HG02588 (cell line): ENCODE measurements around the gene ESRRG.
"Not testable (repeated sequence)": the region's sequence is repeated elsewhere in the genome, so short reads cannot be mapped to it uniquely, and the experiment has no call there.

Experiments used
- ATAC-seq: cut with Tn5 transposase; IDR thresholded peaks from one replicate; pipeline ENCODE4 v1.9.1; 2021; ENCODE audit warnings: mild to moderate bottlenecking, moderate library complexity; ENCODE audit not compliant: unreplicated experiment

ESRRG gene

GRCh38 chr1:216576234-216576937 is 146.8 kb downstream of the ESRRG start:
- no peak for ATAC-seq

- no peak for ATAC-seq
Observed at GRCh38 chr1:216566641-216567205, 156.5 kb downstream of the ESRRG start.

DNA sequence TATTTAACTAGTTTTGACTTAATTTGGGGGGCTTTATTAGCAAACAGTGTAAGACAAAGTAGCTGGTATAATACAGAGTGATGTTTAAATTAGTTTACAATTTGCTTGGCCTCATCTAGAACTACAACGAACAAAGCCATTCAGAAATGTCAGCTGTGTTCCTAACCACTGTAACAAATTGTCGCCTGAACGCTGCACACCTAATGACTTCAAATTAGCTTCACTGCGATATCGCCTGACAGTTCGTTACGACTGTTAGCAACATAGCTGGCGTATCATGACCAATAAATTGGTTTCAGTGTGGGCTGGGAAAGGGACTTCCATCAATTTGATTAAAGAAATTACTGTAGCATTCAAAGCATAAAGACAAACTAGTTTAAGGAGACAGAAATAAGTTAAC is 160.1 kb downstream of the ESRRG start:
- no peak for ATAC-seq

GRCh38 chr1:216562383-216562782 is 160.8 kb downstream of the ESRRG start:
- ATAC-seq, result no peak

DNA sequence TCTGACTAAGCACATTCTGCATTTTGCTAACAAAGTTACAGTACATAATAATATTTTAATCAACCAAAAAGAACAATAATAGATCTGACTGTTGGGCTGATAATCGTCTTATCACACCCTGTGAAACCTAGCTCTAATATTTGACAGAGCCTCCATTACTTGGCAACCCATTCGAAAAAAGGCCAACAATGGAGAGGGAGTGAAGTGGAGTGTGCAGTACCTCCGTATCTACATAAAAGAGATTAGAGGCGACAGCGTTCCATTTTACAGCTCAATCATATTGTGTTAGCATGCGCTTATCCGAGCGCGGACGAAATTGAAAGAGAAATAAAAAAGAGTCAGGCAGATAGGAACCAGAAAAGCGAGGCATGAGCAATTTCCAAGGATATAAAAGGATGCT is 162.7 kb downstream of the ESRRG start:
- no peak for ATAC-seq

DNA sequence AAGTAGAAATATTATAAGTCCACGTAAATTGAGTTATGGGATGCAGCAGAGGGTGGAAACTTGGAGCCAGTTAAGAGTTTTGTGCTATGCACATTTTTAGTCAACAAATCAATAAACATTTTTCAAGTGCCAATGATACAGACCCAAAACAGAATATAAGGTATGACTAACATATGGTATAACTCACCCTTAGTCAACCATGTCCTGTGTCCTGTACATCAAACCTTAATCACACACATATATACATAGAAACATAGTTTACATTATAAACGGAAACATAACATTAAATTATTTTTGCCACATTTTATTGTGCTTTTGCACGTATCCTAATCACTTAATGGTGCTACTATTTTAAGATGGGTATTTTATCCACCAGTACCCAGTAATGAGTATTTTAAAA is 163.9 kb downstream of the ESRRG start:
- no peak for ATAC-seq

- no peak for ATAC-seq
Observed at GRCh38 chr1:216555653-216556052, 167.6 kb downstream of the ESRRG start.

GRCh38 chr1:216554934-216555333 is 168.3 kb downstream of the ESRRG start:
- no peak for ATAC-seq

DNA sequence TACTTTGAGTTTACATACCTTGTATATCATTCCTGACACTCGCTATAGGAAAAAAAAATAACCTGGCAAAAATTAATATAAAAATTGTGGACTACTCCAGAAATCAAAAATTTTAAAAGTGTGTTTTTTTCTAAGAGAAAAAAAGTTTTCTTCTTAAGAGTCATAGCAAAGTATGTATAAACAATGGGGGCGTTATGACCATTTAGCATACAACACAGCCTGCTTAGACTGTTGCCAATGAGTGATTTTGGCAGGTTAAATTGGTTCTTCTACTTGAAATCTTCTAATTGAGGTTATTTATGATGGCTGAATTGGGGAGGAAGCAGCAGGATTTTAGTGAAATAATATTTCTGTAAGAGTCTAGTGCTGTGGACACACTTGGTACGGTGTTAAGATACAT is 169.5 kb downstream of the ESRRG start:
- ATAC-seq, result no peak

DNA sequence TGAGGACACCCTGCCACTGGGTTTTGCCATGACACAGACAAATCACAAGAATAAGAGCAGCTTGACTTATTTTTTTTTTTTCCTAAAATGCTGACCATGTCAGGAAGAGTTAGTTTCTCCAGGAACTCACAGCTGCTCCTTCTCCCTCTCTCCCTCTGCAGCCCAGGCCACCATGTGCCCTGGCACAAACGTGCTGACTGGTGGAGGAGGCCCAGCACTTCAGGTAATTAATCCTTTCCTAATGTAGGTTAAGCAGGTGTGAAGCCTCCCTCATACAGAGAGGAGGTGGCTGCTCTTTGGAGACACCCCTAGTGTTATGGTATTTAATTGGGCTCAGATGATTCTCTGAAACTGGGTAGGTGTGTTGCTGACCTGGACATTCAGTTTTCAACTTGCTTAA is 170.2 kb downstream of the ESRRG start:
- ATAC-seq, result no peak

GRCh38 chr1:216549796-216550195 is 173.4 kb downstream of the ESRRG start:
- no peak for ATAC-seq

- ATAC-seq, result no peak
Observed at GRCh38 chr1:216542741-216543140, 180.5 kb downstream of the ESRRG start.

GRCh38 chr1:216542263-216542662 is 181.0 kb downstream of the ESRRG start:
- no peak for ATAC-seq

DNA sequence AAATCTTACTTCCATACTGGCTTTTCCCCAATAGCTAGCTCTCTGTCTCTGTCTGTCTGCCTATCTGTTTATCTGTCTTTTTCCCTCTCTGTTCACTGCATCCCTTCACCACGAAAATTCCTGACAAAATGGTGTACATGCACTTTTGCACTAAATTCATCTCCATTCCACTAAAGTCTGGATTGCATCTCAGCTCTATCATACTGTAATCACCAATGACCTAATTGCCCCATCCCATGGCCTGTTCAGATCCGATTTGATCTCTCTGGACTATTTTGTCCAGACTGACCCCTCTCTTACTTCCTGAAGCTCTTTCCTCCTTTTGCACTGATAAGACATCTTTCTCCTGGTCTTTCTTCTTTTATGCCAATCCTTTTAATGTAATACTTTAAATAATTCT is 187.5 kb downstream of the ESRRG start:
- ATAC-seq, result no peak

DNA sequence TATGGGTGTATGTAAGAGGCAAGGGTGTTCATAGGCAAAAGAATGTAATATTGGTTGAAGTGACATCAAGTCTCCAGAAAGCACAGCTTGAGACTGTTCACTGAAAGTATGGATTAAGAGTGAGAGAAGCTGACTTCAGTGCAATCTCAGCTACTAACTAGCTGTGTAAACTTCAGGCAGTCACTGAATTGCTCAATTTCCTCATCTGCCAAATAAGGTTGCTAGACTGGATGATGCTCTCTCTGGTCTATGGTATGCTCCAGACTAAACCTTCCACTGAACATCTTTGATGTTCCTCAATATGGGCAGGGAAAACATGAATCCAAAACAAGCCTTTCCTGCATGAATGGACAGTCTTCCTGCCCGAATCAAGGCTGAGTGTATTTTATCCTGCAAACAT is 188.2 kb downstream of the ESRRG start:
- no peak for ATAC-seq

DNA sequence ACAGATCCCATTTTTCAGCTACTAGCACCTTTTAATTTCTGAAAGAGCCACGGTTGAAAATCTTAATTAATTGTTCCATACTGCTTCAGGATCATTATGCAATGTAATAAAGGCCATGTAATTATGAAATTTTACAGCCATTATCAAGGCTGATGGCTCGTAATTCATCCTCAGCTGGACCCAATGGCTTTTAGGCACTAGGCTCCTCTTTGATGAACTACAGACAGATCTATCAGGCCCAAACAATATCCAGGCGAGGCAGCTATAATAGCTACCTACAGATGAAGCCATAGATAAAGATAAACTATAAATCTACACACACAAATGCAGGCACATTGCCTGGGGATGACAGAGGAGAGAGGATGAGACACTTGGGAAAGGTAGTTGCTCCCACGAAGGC is 189.5 kb downstream of the ESRRG start:
- no peak for ATAC-seq

- ATAC-seq, result no peak
Observed at GRCh38 chr1:216532251-216532798, 190.9 kb downstream of the ESRRG start.

DNA sequence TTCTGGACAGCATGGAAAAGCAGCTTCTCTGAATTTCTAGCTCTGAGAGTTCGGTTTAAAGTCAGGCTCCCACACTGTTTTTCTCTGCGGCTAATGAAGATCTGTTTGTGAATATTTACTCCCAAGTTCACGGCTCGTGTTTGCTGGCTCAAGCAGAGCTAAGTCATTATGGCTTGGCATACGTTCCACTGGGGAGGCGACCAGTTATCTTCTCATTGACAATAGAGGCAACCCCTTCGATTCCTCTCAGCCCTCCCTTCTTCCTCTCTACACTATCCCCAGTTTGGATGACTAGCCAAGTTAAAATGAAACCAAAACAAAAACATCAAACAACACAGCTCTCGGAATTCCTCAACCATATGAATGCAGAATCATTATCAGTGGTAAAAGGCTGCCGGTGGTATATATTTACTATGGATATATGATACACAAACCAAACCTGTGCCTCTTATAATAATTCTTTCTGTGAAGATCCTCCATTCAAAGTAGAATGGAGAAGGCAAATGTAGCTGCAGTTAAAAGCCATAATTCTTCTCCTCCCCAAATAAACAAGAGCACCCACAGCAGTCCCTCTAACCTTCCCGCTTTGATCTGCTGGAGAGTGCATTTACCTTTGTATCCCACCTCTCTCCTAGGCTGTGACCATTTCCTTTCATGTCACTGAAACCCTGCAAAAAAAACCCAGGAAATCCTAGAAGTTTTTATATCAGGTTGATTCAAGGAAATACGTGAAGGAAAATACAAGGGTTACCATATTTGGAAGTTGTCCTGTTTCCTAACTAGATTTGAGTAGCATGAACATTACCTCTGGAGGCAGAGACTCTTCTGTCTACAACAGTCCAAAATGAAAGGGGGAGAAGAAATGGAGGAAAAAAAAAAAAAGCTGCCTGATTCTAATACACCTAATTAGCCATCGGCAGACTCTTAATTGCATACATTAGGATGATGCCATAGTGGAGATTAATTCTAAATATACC is 191.7 kb downstream of the ESRRG start:
- ATAC-seq, result peak; percentile 60

- ATAC-seq, result not testable (repeated sequence)
Observed at GRCh38 chr1:216529851-216530250, 193.4 kb downstream of the ESRRG start.

DNA sequence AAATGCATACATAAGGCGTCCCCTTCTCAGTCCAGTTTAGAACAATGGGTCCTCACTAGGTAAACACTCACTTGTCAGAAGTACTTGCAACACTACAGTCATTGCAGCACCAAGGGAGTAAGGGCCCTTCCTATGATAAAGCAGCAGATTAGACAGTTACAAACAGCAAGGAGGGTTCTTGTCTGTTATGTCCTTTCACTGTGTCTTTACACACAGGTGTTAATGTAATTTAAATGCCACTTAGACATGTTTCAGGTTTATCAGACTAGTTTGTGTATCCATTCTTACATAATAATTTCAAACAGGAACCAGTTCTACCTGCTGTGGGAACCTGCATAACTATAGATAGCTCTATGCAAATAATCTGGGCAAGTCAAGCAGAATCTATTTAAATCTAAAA is 194.4 kb downstream of the ESRRG start:
- ATAC-seq, result peak; percentile 89

DNA sequence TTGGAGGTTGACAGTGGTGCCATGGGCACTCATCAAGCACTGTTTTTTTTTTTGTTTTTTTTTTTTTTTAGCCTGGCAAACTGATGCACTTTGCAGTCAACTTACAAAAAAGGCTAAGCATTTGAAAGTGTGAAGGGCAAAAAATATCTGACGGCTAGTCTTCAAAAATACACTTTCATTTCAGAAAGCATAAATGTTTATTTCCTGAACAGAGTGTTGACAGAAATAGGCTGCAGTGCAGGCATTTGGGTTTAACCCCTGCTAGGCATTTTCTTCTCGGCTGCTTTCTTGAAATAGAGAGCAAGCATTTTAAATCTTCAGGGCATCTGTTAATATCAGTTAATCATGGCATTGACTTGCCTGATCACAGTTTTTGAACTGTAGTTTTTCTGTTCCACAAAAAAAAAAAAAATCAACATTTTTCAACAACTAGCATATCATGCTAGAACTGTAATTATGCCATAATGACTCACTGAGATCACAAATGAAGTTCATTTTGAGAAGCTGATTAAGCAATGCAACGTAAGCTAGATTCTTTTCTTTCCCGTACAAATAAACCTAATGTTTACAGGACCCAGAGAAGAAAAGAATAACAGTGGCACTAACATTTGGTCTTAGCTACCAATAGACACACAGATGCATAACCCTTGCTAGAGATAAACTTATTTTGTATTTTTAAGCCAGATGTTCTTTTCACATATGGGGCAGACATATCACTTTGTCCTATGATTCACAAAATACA is 199.6 kb downstream of the ESRRG start:
- ATAC-seq, result no peak
